Sigmoid colon (tissue), 7 donors: ENCODE measurements around the gene RBM38. TPM values are rescaled to one million over a fixed set of nuclear protein-coding genes. Genes with fewer than 3 reads are reported as not detected.
A peak's percentile ranks its signal among the peaks of the same experiment; 100 is the strongest.

Experiments
- DNase-seq: peaks from one replicate; pipeline ENCODE4 v3.0.0-alpha.2; 2019
- H3K27ac ChIP-seq, 4 donors: fragments of 200-600 bp; sonication (generic); one replicate each; pipeline ENCODE4 v1.5.1; 2016 to 2019; ENCODE audit warnings: mild to moderate bottlenecking in 1 of 4
- H3K27me3 ChIP-seq, 3 donors: fragments of 200-600 bp; sonication (generic); one replicate each; pipeline ENCODE4 v1.5.1; 2019; ENCODE audit warnings: mild to moderate bottlenecking in 1 of 3
- H3K36me3 ChIP-seq, 4 donors: fragments of 200-600 bp; sonication (generic); one replicate each; pipeline ENCODE4 v1.5.1; 2016 to 2019
- H3K4me1 ChIP-seq, 4 donors: fragments of 200-600 bp; sonication (generic); one replicate each; pipeline ENCODE4 v1.5.1; 2017 to 2019
- H3K4me3 ChIP-seq, 4 donors: fragments of 200-600 bp; sonication (generic); one replicate each; pipeline ENCODE4 v1.5.1; 2017 to 2019; ENCODE audit warnings: mild to moderate bottlenecking in 2 of 4, moderate library complexity in 1 of 4
- H3K9me3 ChIP-seq, 4 donors: fragments of 200-600 bp in 3 of 4; sonication (generic) in 3 of 4; one replicate each; pipeline versions ENCODE4 v1.5.1 to v1.6.1; 2013 to 2019
- CTCF ChIP-seq, 4 experiments: fragments of 450-650 bp in 3 of 4; fragments of 200-600 bp in 1 of 4; IDR thresholded peaks; one replicate each; pipeline ENCODE4 v1.5.1; 2016 to 2019; ENCODE audit warnings: antibody characterized with exemption in 4 of 4, mild to moderate bottlenecking in 3 of 4, moderate library complexity in 2 of 4
- EP300 ChIP-seq, 4 donors: sonication (generic); formaldehyde crosslinking; IDR thresholded peaks; one replicate each; pipeline ENCODE4 v1.6.1; 2017; ENCODE audit warnings: antibody characterized with exemption in 4 of 4
- POLR2A ChIP-seq, 2 donors: fragments of 450-650 bp; IDR thresholded peaks; one replicate each; pipeline ENCODE4 v1.6.1; 2016; ENCODE audit warnings: antibody characterized with exemption in 2 of 2, mild to moderate bottlenecking in 2 of 2, moderate library complexity in 2 of 2
- POLR2AphosphoS5 ChIP-seq, 4 donors: sonication (generic); formaldehyde crosslinking; IDR thresholded peaks; one replicate each; pipeline ENCODE4 v1.6.1; 2017; ENCODE audit warnings: antibody characterized with exemption in 4 of 4
- WGBS, 2 donors: extraction: QIAGEN DNeasy Blood & Tissue Kit; methylation state at CpG; one replicate each; pipeline ENCODE4 v1.1.7; 2013; 5-methylcytosine and 5-hydroxymethylcytosine counted together
- intact Hi-C: fragments of 100-400 bp; cut with DNase I; formaldehyde crosslinking; loops from one replicate; pipeline ENCODE4 v1.15.1; 2023
- polyA plus RNA-seq, 3 donors: library from polyadenylated mRNA; stranded (reverse); fragments of 200-250 nt; gene quantifications; one replicate each; pipeline ENCODE4 v1.2.3, GENCODE V29; 2013
- total RNA-seq, 4 donors: library from RNA; depleted of rRNA; stranded (reverse); fragments of >200 nt; gene quantifications; one replicate each; pipeline ENCODE4 v1.1.0, GENCODE V29; 2016
- donor health status: healthy with polysubstance abuse.
- donor health status: Bipolar disorder and iron deficiency.
- donor health status: healthy.

The RBM38 gene
- total and polyA plus RNA-seq, 7 donors, result 31.4 to 94.2 (median 59.9) TPM

GRCh38 chr20:57432862-57433491 is 41.8 kb downstream of the RBM38 start:
- intact Hi-C loops, result no loop called here
- peak overlapping the region; percentile 36 to 99 (median 74) for H3K27ac ChIP-seq
- WGBS, 2 donors, result 18 to 22% methylated on average over 13 of the region's 13 CpGs
- H3K4me3 ChIP-seq, result no peak overlapping the region
- no peaks in the 10 kb centered on the region for H3K9me3 ChIP-seq
- no peaks in the 10 kb centered on the region for H3K36me3 ChIP-seq
- DNase-seq, result peak; percentile 85
- H3K4me1 ChIP-seq, result peaks cover 0 to 46% (median 40%) of the 10 kb centered on the region in 4 donors
- TF ChIP-seq POLR2AphosphoS5 (IDR thresholded peaks at IDR 0.05) (peak in 1 of 4 donors; percentile 12), CTCF (IDR thresholded peaks at IDR 0.05) (no peak)
- H3K27me3 ChIP-seq, result no peaks in the 10 kb centered on the region

GRCh38 chr20:57433657-57434389 is 42.6 kb downstream of the RBM38 start:
- DNase-seq, result no peak
- H3K9me3 ChIP-seq, result no peaks in the 10 kb centered on the region
- H3K4me1 ChIP-seq, result peaks cover 0 to 53% (median 48%) of the 10 kb centered on the region in 4 donors
- H3K36me3 ChIP-seq, result no peaks in the 10 kb centered on the region
- H3K4me3 ChIP-seq, result no peak overlapping the region
- intact Hi-C loops, result no loop called here
- no peak for TF ChIP-seq EP300 (IDR thresholded peaks at IDR 0.05)
- no peak for TF ChIP-seq CTCF (IDR thresholded peaks at IDR 0.05)
- no peak for TF ChIP-seq POLR2AphosphoS5 (IDR thresholded peaks at IDR 0.05)
- TF ChIP-seq POLR2A (IDR thresholded peaks at IDR 0.05), result no peak
- H3K27ac ChIP-seq, result peak overlapping the region; percentile 36 to 99 (median 74)
- 80 to 90% methylated on average over 14 of the region's 14 CpGs for WGBS, 2 donors
- H3K27me3 ChIP-seq, result no peaks in the 10 kb centered on the region

- TF ChIP-seq EP300 (IDR thresholded peaks at IDR 0.05), result no peak
- no peak for TF ChIP-seq CTCF (IDR thresholded peaks at IDR 0.05)
- TF ChIP-seq POLR2A (IDR thresholded peaks at IDR 0.05), result no peak
- TF ChIP-seq POLR2AphosphoS5 (IDR thresholded peaks at IDR 0.05), result no peak
- no peak for DNase-seq
- intact Hi-C loops, result no loop called here
- Histone ChIP-seq H3K4me3 (no peak overlapping the region), H3K9me3 (no peaks in the 10 kb centered on the region), H3K27me3 (no peaks in the 10 kb centered on the region), H3K27ac (peak overlapping the region in 3 of 4 donors; percentile 95 to 99 (median 95)), H3K4me1 (peaks cover 0 to 56% (median 51%) of the 10 kb centered on the region in 4 donors), H3K36me3 (no peaks in the 10 kb centered on the region)
- 92 to 93% methylated on average over 9 of the region's 9 CpGs for whole genome bisulfite sequencing, 2 donors
Observed at GRCh38 chr20:57434390-57434700, 43.1 kb downstream of the RBM38 start.

- Histone ChIP-seq H3K27ac (peak overlapping the region; percentile 93 to 99 (median 95)), H3K4me1 (peaks cover 0 to 64% (median 59%) of the 10 kb centered on the region in 4 donors), H3K27me3 (no peaks in the 10 kb centered on the region), H3K36me3 (no peaks in the 10 kb centered on the region), H3K4me3 (no peak overlapping the region), H3K9me3 (no peaks in the 10 kb centered on the region)
- no peak for TF ChIP-seq POLR2A (IDR thresholded peaks at IDR 0.05)
- TF ChIP-seq CTCF (IDR thresholded peaks at IDR 0.05), result no peak
- no peak for TF ChIP-seq POLR2AphosphoS5 (IDR thresholded peaks at IDR 0.05)
- TF ChIP-seq EP300 (IDR thresholded peaks at IDR 0.05), result no peak
- intact Hi-C loops, result no loop called here
- DNase-seq, result no peak
- 27 to 47% methylated on average over 10 of the region's 10 CpGs for WGBS, 2 donors
Observed at GRCh38 chr20:57435105-57435497, 43.9 kb downstream of the RBM38 start.
